Activated CD4-positive, alpha-beta memory T cell treated with anti-CD3 and anti-CD28 coated beads, Interleukin-2, amount 10 ng/mL, durations not matched to agents 7 days and 5 days (primary cell): ENCODE measurements around the gene APOBEC3H. TPM values are rescaled to one million over a fixed set of nuclear protein-coding genes. Genes with fewer than 3 reads are reported as not detected.
A peak's percentile ranks its signal among the peaks of the same experiment; 100 is the strongest.
"Not testable (repeated sequence)": the region's sequence is repeated elsewhere in the genome, so short reads cannot be mapped to it uniquely, and the experiment has no call there.

Experiments used
- CTCF ChIA-PET: fragments of 350-600 bp; sonication (Branson Sonifier 250); formaldehyde crosslinking; loops from one replicate; lab custom pipeline; 2021; ENCODE audit warnings: antibody characterized with exemption, inconsistent platforms; lab: Charles Lee
- POLR2A ChIA-PET: fragments of 350-600 bp; sonication (Branson Sonifier 250); formaldehyde crosslinking; loops from one replicate; lab custom pipeline; 2021; ENCODE audit warnings: antibody characterized with exemption; lab: Charles Lee
- DNase-seq: peaks from one replicate; pipeline ENCODE4 v3.0.0-alpha.2; 2020
- H3K27ac Mint-ChIP-seq: one replicate; pipeline ENCODE4 v1.8.0; 2021; ENCODE audit warnings: mild to moderate bottlenecking, mixed read lengths
- H3K27me3 Mint-ChIP-seq: one replicate; pipeline ENCODE4 v1.8.0; 2021; ENCODE audit warnings: mixed read lengths
- H3K36me3 Mint-ChIP-seq: one replicate; pipeline ENCODE4 v1.8.0; 2021; ENCODE audit warnings: low read depth, mixed read lengths
- H3K4me1 Mint-ChIP-seq: one replicate; pipeline ENCODE4 v1.8.0; 2021; ENCODE audit warnings: mixed read lengths
- H3K4me3 Mint-ChIP-seq: one replicate; pipeline ENCODE4 v1.8.0; 2021; ENCODE audit warnings: mild to moderate bottlenecking, mixed read lengths
- H3K9me3 Mint-ChIP-seq: one replicate; pipeline ENCODE4 v1.8.0; 2021; ENCODE audit warnings: mixed read lengths
- total RNA-seq, 2 experiments: library from RNA; stranded (reverse); gene quantifications; one replicate each; pipeline ENCODE4 v1.2.3, GENCODE V29; 2021

Gene APOBEC3H
- 100 to 1,000 TPM; 126 to 128 TPM for total RNA-seq

DNA sequence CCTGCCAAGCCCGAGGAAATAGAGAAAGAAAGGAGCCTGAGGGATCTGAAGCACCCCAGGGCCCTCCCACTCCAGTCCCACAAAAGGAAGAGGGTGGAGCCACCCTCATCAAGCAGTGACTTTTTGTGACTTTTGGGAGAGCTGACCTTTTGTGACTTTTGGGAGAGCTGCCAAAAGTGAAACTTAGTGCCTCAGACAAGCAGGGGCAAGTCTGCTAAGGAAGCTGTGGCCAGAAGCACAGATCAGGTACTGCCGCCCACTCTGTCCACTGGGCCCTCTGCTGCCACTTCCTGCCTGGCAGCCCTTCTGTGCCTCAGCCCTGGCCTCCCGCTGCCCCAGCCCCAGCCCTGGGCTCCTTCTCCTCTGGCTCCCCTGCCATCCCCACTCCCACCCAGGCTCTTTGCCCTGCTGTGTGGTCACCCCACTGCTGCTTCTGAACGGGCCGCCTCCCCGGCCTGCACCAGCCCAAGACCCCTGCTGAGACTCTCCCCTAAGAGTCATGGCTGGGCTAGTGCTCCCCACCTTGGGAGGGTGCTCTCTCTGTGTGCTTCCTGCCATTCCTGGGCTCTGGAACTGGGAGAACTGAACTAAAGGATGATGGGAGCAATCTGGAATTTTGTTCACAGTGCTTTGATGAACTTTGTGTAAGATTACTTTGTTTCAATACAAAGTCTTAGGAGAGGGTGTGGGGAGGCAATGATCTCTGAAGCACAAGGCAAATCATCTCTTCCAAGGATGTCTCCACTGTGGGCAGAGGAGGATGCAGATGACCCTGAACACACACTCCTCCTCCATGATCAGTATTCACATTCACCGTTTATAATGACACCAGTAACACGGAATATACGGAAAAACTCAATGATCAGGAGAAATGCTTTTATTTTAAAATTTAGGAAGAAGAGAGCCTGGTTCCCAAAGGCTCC is at the start of gene APOBEC3H:
TSS of gene APOBEC3H (plus strand) at position 147 of the 923 bp plus-strand sequence. CDS start 3,035 bp downstream, outside the sequence.
- Mint-ChIP-seq H3K4me3 (peak within 1 kb of the TSS; percentile 94), H3K27ac (peak within 1 kb of the TSS; percentile 97)
- peak; percentile 64 for DNase-seq

DNA sequence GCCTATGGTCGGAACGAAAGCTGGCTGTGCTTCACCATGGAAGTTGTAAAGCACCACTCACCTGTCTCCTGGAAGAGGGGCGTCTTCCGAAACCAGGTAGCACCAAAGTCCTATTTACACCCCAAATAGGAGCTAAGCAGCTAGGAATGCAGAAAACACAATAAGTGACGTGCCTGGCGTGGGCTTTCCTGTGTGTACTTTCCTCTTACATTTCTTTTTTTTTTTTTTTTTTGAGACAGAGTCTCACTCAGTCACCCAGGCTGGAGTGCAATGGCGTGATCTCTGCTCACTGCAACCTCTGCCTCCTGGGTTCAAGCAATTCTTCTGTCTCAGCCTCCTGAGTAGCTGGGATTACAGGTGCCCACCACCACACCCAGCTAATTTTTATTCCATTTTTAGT is 47.6 kb upstream of the APOBEC3H start:
- H3K27ac Mint-ChIP-seq, H3K9me3 Mint-ChIP-seq, H3K27me3 Mint-ChIP-seq, H3K4me3 Mint-ChIP-seq, DNase-seq: not testable (repeated sequence)
- CTCF ChIA-PET, result interaction anchor here (1.0 to 1.1 kb wide), 2 partner anchors 68 to 179 kb away, joined by 3 to 4 read pairs; no protein-coding TSS in a partner anchor
- peaks cover 29% of the 10 kb centered on the region for H3K36me3 Mint-ChIP-seq
- POLR2A ChIA-PET, result interaction anchor here (0.6 kb wide), 1 partner anchor 69 kb away, joined by 4 read pairs; no protein-coding TSS in a partner anchor
- H3K4me1 Mint-ChIP-seq, result peaks cover 10% of the 10 kb centered on the region

More for the DNA sequence above, at the start of gene APOBEC3H:
- POLR2A ChIA-PET, result interaction anchor here (0.9 to 4.7 kb wide), 9 partner anchors 8 to 391 kb away, joined by 3 to 48 read pairs (median 3); partner anchors contain the start of genes APOBEC3C and GTPBP1
- no peaks in the 10 kb centered on the region for H3K9me3 Mint-ChIP-seq
- CTCF ChIA-PET, result interaction anchor here (0.7 to 2.9 kb wide), 4 partner anchors 12 to 227 kb away, joined by 3 to 12 read pairs (median 4); no protein-coding TSS in a partner anchor
- H3K4me1 Mint-ChIP-seq, result peaks cover 87% of the 10 kb centered on the region
- H3K36me3 Mint-ChIP-seq, result peaks cover 37% of the 10 kb centered on the region
- no peaks in the 10 kb centered on the region for H3K27me3 Mint-ChIP-seq

DNA sequence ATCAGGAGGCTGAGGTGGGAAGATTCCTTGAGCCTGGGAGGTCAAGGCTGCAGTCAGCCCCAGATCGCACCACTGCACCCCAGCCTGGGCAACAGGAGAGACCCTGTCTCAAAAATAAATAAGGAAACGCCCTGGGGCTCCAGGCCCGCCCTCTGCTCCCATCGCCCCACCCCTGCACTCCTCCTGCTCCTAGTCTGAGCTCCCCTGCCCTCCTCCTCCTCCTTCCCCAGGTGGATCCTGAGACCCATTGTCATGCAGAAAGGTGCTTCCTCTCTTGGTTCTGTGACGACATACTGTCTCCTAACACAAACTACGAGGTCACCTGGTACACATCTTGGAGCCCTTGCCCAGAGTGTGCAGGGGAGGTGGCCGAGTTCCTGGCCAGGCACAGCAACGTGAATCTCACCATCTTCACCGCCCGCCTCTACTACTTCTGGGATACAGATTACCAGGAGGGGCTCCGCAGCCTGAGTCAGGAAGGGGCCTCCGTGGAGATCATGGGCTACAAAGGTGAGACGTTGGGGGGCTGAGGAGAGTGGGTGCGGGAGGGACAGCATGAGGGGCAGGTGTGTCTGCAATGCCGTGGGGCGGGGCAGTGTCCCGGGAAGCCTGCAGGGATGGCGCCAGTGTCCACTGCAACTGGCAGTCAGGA is 45.1 kb upstream of the APOBEC3H start:
- H3K27ac Mint-ChIP-seq, H3K4me1 Mint-ChIP-seq, CTCF ChIA-PET, H3K27me3 Mint-ChIP-seq, POLR2A ChIA-PET, H3K36me3 Mint-ChIP-seq, H3K9me3 Mint-ChIP-seq, H3K4me3 Mint-ChIP-seq, DNase-seq: not testable (repeated sequence)

DNA sequence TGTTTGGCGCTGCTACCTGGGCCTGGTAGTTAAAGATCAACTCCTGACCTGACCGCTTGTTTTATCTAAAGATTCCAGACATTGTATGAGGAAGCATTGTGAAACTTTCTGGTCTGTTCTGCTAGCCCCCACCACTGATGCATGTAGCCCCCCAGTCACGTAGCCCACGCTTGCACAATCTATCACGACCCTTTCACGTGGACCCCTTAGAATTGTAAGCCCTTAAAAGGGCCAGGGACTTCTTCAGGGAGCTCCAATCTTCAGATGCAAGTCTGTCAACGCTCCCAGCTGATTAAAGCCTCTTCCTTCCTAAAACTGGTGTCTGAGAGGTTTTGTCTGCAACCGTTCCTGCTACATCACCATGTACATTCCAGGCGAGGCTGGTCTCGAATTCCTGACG is 41.4 kb upstream of the APOBEC3H start:
- POLR2A ChIA-PET, result no interaction called here
- Mint-ChIP-seq H3K27me3 (no peaks in the 10 kb centered on the region), H3K4me3 (no peak overlapping the region), H3K27ac (no peak overlapping the region), H3K9me3 (no peaks in the 10 kb centered on the region), H3K36me3 (peaks cover 9% of the 10 kb centered on the region), H3K4me1 (no peaks in the 10 kb centered on the region)
- DNase-seq, result no peak
- CTCF ChIA-PET, result no interaction called here

DNA sequence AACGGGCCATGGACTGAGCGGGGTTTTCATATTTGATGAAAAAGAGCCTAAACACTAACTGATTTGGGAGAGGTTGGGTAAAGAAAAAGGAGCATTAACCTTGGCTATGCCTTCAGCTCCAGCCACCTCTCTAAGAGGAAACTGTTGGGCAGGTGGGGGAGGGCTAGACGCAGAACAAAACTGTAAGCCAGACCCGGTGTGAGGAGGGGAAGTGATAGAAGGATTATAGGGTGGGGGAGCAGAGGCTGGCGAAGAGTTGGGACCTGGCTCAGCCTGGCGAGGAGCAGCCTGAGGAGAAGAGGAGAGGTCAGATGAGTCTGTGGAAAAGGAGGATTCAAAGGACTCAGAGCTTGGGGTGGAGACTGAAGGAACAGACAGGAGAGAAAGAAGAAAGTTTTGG is 35.8 kb upstream of the APOBEC3H start:
- H3K9me3 Mint-ChIP-seq, H3K27ac Mint-ChIP-seq, DNase-seq, H3K36me3 Mint-ChIP-seq, POLR2A ChIA-PET, H3K4me3 Mint-ChIP-seq, CTCF ChIA-PET, H3K27me3 Mint-ChIP-seq, H3K4me1 Mint-ChIP-seq: not testable (repeated sequence)

DNA sequence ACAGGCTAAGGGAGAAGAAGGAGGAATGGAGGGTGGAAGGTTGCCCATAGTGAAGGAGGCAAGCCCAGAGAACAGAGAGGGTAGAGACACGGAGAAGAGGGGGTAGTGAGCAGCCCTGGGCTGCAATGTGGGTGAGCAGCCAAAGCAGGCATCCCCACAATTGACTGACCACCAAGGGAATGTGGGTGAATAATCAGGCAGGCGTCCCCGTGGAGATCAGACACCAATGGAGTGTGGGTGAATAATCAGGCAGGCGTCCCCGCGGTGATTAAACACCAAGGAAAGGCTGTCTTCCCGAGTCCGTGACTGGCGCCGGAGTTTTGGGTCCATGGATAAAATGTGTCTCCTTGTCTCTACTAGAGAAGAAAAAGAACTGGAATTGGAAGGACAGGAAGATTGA is 35.1 kb upstream of the APOBEC3H start:
- H3K9me3 Mint-ChIP-seq, H3K27me3 Mint-ChIP-seq, H3K27ac Mint-ChIP-seq, H3K36me3 Mint-ChIP-seq, CTCF ChIA-PET, DNase-seq, H3K4me3 Mint-ChIP-seq, H3K4me1 Mint-ChIP-seq, POLR2A ChIA-PET: not testable (repeated sequence)

DNA sequence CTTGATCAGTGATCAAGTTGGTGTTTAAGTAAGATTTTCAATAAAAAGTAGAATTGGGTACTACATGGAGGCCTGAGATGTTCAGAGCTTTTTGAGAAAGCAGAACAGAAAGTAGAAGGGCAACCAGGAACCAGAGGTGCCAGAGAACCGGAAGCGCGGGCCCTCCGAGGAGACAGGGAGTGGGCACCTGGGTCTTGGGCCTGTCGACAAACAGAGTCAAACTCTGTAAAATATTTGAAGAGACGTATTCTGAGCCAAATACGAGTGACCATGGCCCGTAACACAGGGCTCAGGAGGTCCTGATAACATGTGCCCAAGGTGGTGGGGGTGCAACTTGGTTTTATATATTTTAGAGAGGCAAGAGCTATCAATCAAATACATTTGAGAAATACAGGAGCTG is 33.1 kb upstream of the APOBEC3H start:
- H3K9me3 Mint-ChIP-seq, DNase-seq, CTCF ChIA-PET, POLR2A ChIA-PET, H3K36me3 Mint-ChIP-seq, H3K27me3 Mint-ChIP-seq, H3K27ac Mint-ChIP-seq, H3K4me3 Mint-ChIP-seq: not testable (repeated sequence)
- H3K4me1 Mint-ChIP-seq, result peaks cover 11% of the 10 kb centered on the region

DNA sequence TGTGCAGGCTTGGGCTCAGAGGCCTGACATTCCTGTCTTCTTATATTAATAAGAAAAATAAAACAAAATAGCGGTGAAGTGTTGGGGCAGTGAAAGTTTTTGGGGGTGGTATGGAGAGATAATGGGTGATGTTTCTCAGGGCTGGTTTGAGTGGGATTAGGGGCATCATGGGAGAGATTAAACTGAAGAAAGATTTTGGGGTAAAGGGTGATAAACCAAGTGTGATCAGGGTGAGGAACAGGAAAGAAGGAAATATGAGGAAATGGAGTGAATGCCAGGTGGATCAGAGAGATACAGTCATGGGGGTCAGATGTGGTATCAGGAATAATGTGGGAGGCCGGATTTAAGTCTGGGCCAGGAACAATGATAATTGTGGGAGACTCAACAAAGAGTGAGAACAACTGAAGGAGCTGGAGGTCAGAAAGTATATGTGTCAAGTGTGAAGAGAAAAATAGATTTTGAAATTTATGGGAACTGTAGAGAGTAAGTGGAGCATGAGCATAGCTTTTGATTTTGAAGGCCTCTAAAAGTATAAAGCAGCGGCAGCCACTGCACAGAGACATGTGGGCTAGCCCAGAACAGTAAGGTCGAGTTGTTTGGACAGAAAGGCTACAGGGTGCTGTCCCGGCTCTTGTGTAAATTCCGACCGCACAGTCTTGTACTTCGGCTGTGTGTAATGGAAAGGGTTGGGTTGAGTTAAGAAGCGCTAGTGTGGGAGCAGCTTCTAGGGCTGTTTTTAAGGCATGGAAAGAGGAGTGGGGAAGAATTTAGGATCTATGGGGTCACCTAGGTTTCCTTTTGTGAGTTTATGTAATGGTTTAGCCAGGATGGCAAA is 30.4 kb upstream of the APOBEC3H start:
- DNase-seq, H3K27me3 Mint-ChIP-seq, H3K36me3 Mint-ChIP-seq, POLR2A ChIA-PET, H3K9me3 Mint-ChIP-seq, H3K27ac Mint-ChIP-seq, CTCF ChIA-PET, H3K4me3 Mint-ChIP-seq: not testable (repeated sequence)
- H3K4me1 Mint-ChIP-seq, result peaks cover 11% of the 10 kb centered on the region

DNA sequence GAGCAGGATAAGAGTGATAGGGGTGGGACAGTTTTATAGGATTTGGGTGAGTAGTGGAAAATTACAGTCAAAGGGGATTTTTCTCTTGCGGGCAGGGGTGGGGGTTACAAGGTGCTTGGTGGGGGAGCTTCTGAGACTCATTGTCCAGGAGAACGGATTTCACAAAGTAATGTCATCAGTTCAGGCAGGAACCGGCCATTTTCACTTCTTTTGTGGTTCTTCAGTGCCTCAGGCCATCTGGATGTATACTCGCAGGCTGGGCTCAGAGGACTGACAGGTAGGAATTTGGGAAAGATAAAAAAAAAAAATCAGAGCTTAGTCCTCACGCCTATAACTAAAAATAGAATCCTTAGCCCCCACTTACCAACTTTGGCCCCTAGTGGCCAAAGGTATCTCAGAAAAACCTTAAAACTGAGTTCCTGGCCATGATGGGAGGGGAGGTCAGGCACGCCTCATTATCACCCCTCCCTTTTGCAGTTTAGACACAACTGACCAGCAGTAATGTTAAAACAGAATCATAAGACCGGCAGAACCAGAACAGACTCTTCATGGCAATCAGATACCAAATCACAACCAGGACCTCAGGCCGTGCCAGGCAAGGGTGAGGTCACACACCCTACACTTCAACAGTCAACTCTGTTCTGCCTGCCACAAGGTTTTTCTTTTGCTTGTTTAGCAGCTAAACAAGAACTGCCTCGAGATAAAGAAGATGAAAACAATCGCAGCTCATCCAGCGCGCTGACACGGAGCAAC is 28.8 kb upstream of the APOBEC3H start:
- Mint-ChIP-seq H3K36me3 (no peaks in the 10 kb centered on the region), H3K27me3 (no peaks in the 10 kb centered on the region), H3K9me3 (no peaks in the 10 kb centered on the region), H3K4me1 (peaks cover 11% of the 10 kb centered on the region), H3K4me3 (no peak overlapping the region), H3K27ac (no peak overlapping the region)
- ChIA-PET CTCF (no interaction called here), POLR2A (interaction anchor here (0.7 kb wide), 1 partner anchor 27 kb away, joined by 3 read pairs; no protein-coding TSS in a partner anchor)
- no peak for DNase-seq

DNA sequence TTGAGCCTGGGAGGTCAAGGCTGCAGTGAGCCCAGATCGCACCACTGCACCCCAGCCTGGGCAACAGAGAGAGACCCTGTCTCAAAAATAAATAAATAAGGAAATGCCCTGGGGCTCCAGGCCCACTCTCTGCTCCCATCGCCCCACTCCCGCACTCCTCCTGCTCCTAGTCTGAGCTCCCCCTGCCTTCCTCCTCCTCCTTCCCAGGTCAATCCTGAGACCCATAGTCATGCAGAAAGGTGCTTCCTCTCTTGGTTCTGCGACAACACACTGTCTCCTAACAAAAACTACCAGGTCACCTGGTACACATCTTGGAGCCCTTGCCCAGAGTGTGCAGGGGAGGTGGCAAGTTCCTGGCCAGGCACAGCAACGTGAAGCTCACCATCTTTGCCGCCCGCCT is 26.9 kb upstream of the APOBEC3H start:
- Mint-ChIP-seq H3K4me1 (peaks cover 10% of the 10 kb centered on the region), H3K27me3 (no peaks in the 10 kb centered on the region), H3K4me3 (no peak overlapping the region), H3K36me3 (no peaks in the 10 kb centered on the region), H3K9me3 (no peaks in the 10 kb centered on the region), H3K27ac (no peak overlapping the region)
- ChIA-PET POLR2A (no interaction called here), CTCF (no interaction called here)
- no peak for DNase-seq

DNA sequence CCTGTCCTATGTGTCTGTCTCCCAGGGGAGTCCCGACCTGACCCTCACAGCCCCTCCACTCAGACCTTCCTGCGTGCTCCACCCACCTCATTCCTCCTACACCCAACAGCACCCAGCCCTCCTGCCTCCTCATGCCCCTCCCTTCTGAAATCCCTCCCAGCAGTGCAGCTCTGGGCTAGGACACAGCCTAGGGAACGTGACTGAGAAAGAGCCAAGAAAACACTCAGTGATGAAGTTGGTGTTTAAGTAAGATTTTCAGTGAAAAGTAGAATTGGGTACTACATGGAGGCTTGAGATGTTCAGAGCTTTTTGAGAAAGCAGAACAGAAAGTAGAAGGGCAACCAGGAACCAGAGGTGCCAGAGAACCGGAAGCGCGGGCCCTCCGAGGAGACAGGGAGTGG is 24.5 kb upstream of the APOBEC3H start:
- H3K9me3 Mint-ChIP-seq, DNase-seq, H3K27me3 Mint-ChIP-seq, H3K36me3 Mint-ChIP-seq, H3K27ac Mint-ChIP-seq, CTCF ChIA-PET, POLR2A ChIA-PET, H3K4me3 Mint-ChIP-seq: not testable (repeated sequence)
- peaks cover 11% of the 10 kb centered on the region for H3K4me1 Mint-ChIP-seq

DNA sequence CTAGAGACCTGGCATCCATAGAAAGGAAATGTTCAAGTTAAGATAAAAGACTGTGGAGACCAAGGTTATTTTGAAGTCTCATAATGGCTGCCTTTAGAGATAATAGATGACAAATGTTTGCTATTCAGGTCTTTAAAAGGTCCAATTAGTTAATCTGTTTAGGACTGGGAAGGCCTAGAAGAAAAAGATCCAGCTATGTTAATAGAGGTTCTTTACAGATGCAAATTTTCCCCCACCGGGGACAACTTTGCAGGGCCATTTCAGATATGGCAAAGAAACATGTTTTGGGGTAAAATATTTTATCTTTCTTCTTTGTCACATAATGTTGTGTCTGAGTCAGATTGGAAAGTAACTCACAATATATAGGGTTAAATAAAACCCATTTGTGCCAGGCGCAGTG is 23.1 kb upstream of the APOBEC3H start:
- Mint-ChIP-seq H3K4me1 (peaks cover 19% of the 10 kb centered on the region), H3K4me3 (no peak overlapping the region), H3K27me3 (no peaks in the 10 kb centered on the region), H3K27ac (no peak overlapping the region), H3K36me3 (peaks cover 19% of the 10 kb centered on the region), H3K9me3 (no peaks in the 10 kb centered on the region)
- POLR2A ChIA-PET, result no interaction called here
- CTCF ChIA-PET, result no interaction called here
- DNase-seq, result no peak
